Neural cell (in vitro differentiated cells): Measurements from ENCODE around the gene MAP3K14. TPM values are rescaled to one million over a fixed set of nuclear protein-coding genes. Genes with fewer than 3 reads are reported as not detected.
A peak's percentile ranks its signal among the peaks of the same experiment; 100 is the strongest.

Source experiments
- H2AFZ ChIP-seq: fragments of 200-600, 300-800 bp; sonication (generic), shearing (Covaris generic); 2 replicates; pipeline ENCODE4 v1.6.0; 2014; ENCODE audit warnings: low read depth, mild to moderate bottlenecking, antibody characterized with exemption, low read length, moderate library complexity
- H3F3A ChIP-seq: fragments of 200-600 bp; shearing (Covaris generic); 2 replicates; pipeline ENCODE4 v1.6.1; 2016; ENCODE audit warnings: mild to moderate bottlenecking, moderate library complexity, mixed read lengths, antibody characterized with exemption, low read length; ENCODE audit not compliant: insufficient read depth, poor library complexity, severe bottlenecking
- H3K27ac ChIP-seq: fragments of 200-600, 300-800 bp; sonication (generic), shearing (Covaris generic); 2 replicates; pipeline ENCODE4 v1.5.1; 2014; ENCODE audit warnings: mild to moderate bottlenecking, low read length, moderate library complexity
- H3K27me3 ChIP-seq: fragments of 300-800, 200-600 bp; sonication (generic), shearing (Covaris generic); 2 replicates; pipeline ENCODE4 v1.6.0; 2014; ENCODE audit warnings: mild to moderate bottlenecking, low read depth, low read length, moderate library complexity; ENCODE audit not compliant: insufficient read depth
- H3K36me3 ChIP-seq: fragments of 300-800, 200-600 bp; sonication (generic), shearing (Covaris generic); 2 replicates; pipeline ENCODE4 v1.5.1; 2014; ENCODE audit warnings: mild to moderate bottlenecking, antibody characterized with exemption, low read length, moderate library complexity; ENCODE audit not compliant: insufficient read depth
- H3K4me2 ChIP-seq: fragments of 300-800, 200-600 bp; sonication (generic), shearing (Covaris generic); 2 replicates; pipeline ENCODE4 v1.6.0; 2014; ENCODE audit warnings: mild to moderate bottlenecking, low read length
- H3K4me3 ChIP-seq: fragments of 300-800, 200-600 bp; sonication (generic), shearing (Covaris generic); 2 replicates; pipeline ENCODE4 v1.5.1; 2014; ENCODE audit warnings: mild to moderate bottlenecking, low read length, moderate library complexity
- H3K79me2 ChIP-seq: fragments of 200-600 bp; shearing (Covaris generic); replicated peaks from 2 replicates; pipeline ENCODE4 v1.6.0; 2014; ENCODE audit warnings: mild to moderate bottlenecking, low read length, moderate library complexity; ENCODE audit not compliant: insufficient read depth
- H3K9ac ChIP-seq: fragments of 300-800, 200-600 bp; sonication (generic), shearing (Covaris generic); 2 replicates; pipeline ENCODE4 v1.6.1; 2016; ENCODE audit warnings: mild to moderate bottlenecking, low read length, mixed read lengths
- H3K9me2 ChIP-seq: fragments of 200-600 bp; shearing (Covaris generic); 2 replicates; pipeline ENCODE4 v1.6.1; 2016; ENCODE audit warnings: mild to moderate bottlenecking, low read length, mixed read lengths; ENCODE audit not compliant: insufficient read depth
- H3K9me3 ChIP-seq: fragments of 200-600, 300-800 bp; sonication (generic), shearing (Covaris generic); 2 replicates; pipeline ENCODE4 v1.6.1; 2016; ENCODE audit warnings: mild to moderate bottlenecking, mixed run types, low read length, moderate library complexity, mixed read lengths
- H4K20me1 ChIP-seq: fragments of 200-600 bp; shearing (Covaris generic); 2 replicates; pipeline ENCODE4 v1.6.1; 2016; ENCODE audit warnings: mild to moderate bottlenecking, mixed run types; ENCODE audit not compliant: insufficient read depth
- EP300 ChIP-seq: fragments of 450-650 bp; conservative IDR thresholded peaks from 2 replicates; pipeline ENCODE4 v1.6.1; 2014; ENCODE audit warnings: antibody characterized with exemption, mild to moderate bottlenecking, moderate library complexity; ENCODE audit not compliant: poor library complexity, severe bottlenecking
- EZH2 ChIP-seq: fragments of 200-600, 300-800 bp; shearing (Covaris generic), sonication (generic); IDR thresholded peaks from 2 replicates; pipeline ENCODE4 v1.6.1; 2014; ENCODE audit warnings: antibody characterized with exemption, low read length, borderline replicate concordance, mild to moderate bottlenecking; ENCODE audit not compliant: insufficient read depth, poor library complexity, severe bottlenecking
- MXI1 ChIP-seq: fragments of 450-650 bp; conservative IDR thresholded peaks from 2 replicates; pipeline ENCODE4 v1.6.1; 2014; ENCODE audit warnings: antibody characterized with exemption, mild to moderate bottlenecking; ENCODE audit not compliant: poor library complexity, severe bottlenecking
- POLR2AphosphoS5 ChIP-seq: IDR thresholded peaks from 2 replicates; pipeline ENCODE4 v1.6.1; 2012
- RAD21 ChIP-seq: fragments of 450-650 bp; conservative IDR thresholded peaks from 2 replicates; pipeline ENCODE4 v1.6.1; 2014; ENCODE audit warnings: antibody characterized with exemption, mild to moderate bottlenecking, moderate library complexity
- REST ChIP-seq: IDR thresholded peaks from 2 replicates; pipeline ENCODE4 v1.6.1; 2012; ENCODE audit warnings: borderline replicate concordance
- SMC3 ChIP-seq: fragments of 450-650 bp; conservative IDR thresholded peaks from 2 replicates; pipeline ENCODE4 v1.6.1; 2014; ENCODE audit warnings: antibody characterized with exemption, mild to moderate bottlenecking, moderate library complexity; ENCODE audit not compliant: poor library complexity
- TAF1 ChIP-seq: IDR thresholded peaks from 2 replicates; pipeline ENCODE4 v1.6.1; 2012; ENCODE audit warnings: low read depth
- polyA plus RNA-seq: library from polyadenylated mRNA; depleted of rRNA; stranded (reverse); fragments of >200 nt; gene quantifications from 2 replicates; pipeline ENCODE4 v1.2.3, GENCODE V29; 2014
- TF ChIP-seq, protein P1 (sequence below): fragments of 450-650 bp; IDR thresholded peaks from 2 replicates; pipeline ENCODE4 v1.5.1; 2014; ENCODE audit warnings: antibody characterized with exemption, mild to moderate bottlenecking, moderate library complexity; ENCODE audit not compliant: poor library complexity, severe bottlenecking

MAP3K14 gene
- polyA plus RNA-seq, 1 donor from 2014 or later = 6.7 TPM

DNA sequence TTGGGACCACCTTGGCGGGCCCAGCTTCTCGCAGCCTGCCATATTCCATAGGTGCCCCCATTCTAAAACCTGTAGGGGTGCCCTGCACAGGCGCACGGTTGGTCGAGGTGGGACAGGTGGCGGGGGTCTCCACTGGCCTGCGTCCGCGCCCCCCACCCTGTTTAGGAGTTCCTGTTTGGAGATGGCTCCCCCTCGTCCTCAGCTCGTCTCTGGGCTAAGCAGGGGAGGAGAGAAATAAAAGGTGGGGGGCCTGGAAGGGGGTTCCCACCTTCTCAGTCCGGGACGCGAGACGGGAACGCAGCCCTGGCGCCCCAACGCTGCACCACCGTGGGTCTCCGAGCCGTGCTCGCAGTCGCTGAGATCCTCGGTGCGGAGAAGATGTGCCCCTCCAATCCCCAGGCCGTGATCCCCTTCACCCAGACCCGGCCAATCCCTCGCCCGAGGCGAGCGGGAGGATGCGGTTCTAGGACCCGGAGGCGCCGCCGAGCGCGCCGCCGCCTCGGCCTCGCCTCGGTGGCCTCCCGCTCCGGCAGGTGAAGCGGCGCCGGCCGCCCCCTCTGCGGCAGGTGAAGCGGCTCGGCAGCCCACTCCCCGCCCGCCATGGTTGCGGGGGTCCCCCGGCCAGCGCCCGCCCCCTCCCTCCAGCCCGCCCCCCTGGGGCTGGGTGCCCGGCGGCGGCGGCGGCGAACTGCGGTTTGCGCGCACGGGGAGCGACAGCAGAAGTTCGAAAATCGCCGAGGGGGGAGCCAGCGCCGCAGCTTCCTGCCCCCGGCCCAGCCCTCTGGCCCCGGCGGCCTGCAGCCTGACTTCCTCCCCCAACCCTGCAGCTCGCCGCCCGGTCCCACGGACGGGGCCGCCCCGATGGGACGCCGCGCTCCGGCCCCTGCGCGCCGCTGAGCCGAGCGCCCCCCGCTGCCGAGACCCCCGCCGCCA lies 95.5 kb downstream of the MAP3K14 start, which contains the start of gene FMNL1:
FMNL1 (plus strand) TSS at position 805 of the 933 bp plus-strand sequence. CDS start 240 bp downstream, outside the sequence.
- Histone ChIP-seq H3K9me2 (no peaks in the 10 kb centered on the region), H3K9me3 (no peaks in the 10 kb centered on the region), H3K4me2 (peak within 1 kb of the TSS; percentile 65), H3K79me2 (no peaks in the 10 kb centered on the region), H3K9ac (peak within 1 kb of the TSS; percentile 68), H3K27me3 (peaks cover 42% of the 10 kb centered on the region), H3F3A (no peaks in the 10 kb centered on the region), H4K20me1 (no peaks in the 10 kb centered on the region), H3K36me3 (no peaks in the 10 kb centered on the region), H3K27ac (no peak within 1 kb of the TSS), H3K4me3 (peak within 1 kb of the TSS; percentile 83), H2AFZ (peak within 1 kb of the TSS; percentile 76)
- TF ChIP-seq, protein P1, sequence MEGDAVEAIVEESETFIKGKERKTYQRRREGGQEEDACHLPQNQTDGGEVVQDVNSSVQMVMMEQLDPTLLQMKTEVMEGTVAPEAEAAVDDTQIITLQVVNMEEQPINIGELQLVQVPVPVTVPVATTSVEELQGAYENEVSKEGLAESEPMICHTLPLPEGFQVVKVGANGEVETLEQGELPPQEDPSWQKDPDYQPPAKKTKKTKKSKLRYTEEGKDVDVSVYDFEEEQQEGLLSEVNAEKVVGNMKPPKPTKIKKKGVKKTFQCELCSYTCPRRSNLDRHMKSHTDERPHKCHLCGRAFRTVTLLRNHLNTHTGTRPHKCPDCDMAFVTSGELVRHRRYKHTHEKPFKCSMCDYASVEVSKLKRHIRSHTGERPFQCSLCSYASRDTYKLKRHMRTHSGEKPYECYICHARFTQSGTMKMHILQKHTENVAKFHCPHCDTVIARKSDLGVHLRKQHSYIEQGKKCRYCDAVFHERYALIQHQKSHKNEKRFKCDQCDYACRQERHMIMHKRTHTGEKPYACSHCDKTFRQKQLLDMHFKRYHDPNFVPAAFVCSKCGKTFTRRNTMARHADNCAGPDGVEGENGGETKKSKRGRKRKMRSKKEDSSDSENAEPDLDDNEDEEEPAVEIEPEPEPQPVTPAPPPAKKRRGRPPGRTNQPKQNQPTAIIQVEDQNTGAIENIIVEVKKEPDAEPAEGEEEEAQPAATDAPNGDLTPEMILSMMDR = no peak
- TF ChIP-seq SMC3 = no peak
- no peak for TF ChIP-seq POLR2AphosphoS5
- TF ChIP-seq EP300 = no peak
- TF ChIP-seq RAD21 = peak; percentile 34
- TF ChIP-seq EZH2 = no peak
- peak; percentile 19 for TF ChIP-seq TAF1
- no peak for TF ChIP-seq REST
- TF ChIP-seq MXI1 = peak; percentile 32

GRCh38 chr17:45220079-45220478 lies 96.7 kb downstream of the MAP3K14 start:
- no peak overlapping the region for H3K27ac ChIP-seq
- no peaks in the 10 kb centered on the region for H3K36me3 ChIP-seq
- H3K79me2 ChIP-seq = no peaks in the 10 kb centered on the region
- TF ChIP-seq EZH2 (no peak), REST (no peak), TAF1 (no peak), RAD21 (no peak), MXI1 (no peak), SMC3 (no peak), POLR2AphosphoS5 (no peak), EP300 (no peak)
- TF ChIP-seq, protein P1 = no peak
- no peak overlapping the region for H3K9ac ChIP-seq
- no peaks in the 10 kb centered on the region for H3K9me3 ChIP-seq
- H3F3A ChIP-seq = no peaks in the 10 kb centered on the region
- peaks cover 42% of the 10 kb centered on the region for H3K27me3 ChIP-seq
- H3K4me3 ChIP-seq = peak overlapping the region; percentile 83
- H2AFZ ChIP-seq = no peak overlapping the region
- no peak overlapping the region for H3K4me2 ChIP-seq
- H3K9me2 ChIP-seq = no peaks in the 10 kb centered on the region
- H4K20me1 ChIP-seq = no peaks in the 10 kb centered on the region
